Lung microvascular endothelial cell (primary cell): Measurements from ENCODE around the gene SMIM32. TPM values are rescaled to one million over a fixed set of nuclear protein-coding genes. Genes with fewer than 3 reads are reported as not detected.

Experiments
- DNase-seq, 2 donors: peaks; one replicate each; pipeline versions ENCODE4 v3.0.0 to v3.0.0-alpha.2; 2010; ENCODE audit warnings: low read depth in 2 of 2
- total RNA-seq: library from RNA; depleted of rRNA; stranded (reverse); fragments of >200 nt; gene quantifications from 2 replicates; pipeline ENCODE4 v1.2.1, GENCODE V29; 2014

The SMIM32 gene
- total RNA-seq, 1 donor from 2014 or later: not detected

DNA sequence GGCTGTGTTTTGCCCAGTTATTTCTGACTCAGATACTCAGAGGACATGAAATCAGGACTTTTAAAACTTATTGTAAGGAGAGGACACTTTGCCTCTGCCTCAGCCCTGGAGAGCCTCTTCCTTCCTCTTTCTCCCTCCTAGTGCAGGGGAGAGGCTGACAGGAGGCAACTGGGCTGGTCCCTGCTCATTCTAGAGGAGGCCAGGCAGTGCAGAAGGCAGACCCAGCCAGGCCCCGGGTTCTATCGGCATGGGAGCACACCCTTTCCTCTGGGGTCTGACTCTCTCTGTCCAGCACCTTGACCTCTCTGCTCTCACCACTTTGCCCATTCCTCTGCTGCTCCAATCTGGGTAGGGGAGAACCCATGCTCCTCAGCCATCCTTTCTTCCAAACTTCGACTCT lies 16.0 kb upstream of the SMIM32 start:
- no peak for DNase-seq

DNA sequence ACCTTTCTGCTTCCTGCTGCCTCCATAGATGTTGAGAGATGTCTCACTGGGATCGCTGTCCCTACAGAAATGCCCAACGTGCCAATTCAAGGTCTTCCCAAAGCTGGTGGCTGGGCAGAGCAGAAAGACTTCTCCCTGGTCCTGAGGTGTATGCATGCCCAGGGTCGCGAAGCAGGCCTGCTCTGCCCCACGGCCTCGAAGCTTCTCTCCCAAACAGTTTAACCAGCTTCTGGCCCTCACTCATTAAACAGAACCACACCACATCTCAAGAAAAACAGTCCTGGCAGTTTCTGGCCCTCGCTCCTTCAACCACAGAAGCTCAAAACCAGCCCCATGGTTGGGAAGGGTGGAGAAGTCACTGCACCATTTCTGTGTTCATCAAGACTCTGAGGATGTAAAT lies 14.7 kb upstream of the SMIM32 start:
- no peak for DNase-seq

DNA sequence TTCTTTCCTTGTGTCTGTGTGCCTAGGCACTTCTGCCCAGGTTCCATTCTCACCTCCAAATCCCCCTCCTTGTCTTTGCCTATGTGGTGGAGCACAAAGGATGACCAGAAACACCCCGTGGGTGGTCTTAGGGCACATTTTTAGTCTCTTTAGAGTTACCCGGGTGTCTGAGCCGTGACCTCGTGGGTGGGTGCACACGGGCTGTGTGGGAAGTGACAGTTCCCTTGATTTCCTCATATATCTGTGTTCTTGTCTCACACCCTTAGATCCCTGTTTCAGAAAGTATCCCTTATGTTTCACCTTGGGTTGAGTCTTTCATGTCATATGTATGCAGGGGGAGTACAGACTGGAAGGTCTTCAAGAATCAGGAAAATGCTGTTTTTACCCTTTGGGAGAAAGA lies 13.4 kb upstream of the SMIM32 start:
- no peak for DNase-seq

DNA sequence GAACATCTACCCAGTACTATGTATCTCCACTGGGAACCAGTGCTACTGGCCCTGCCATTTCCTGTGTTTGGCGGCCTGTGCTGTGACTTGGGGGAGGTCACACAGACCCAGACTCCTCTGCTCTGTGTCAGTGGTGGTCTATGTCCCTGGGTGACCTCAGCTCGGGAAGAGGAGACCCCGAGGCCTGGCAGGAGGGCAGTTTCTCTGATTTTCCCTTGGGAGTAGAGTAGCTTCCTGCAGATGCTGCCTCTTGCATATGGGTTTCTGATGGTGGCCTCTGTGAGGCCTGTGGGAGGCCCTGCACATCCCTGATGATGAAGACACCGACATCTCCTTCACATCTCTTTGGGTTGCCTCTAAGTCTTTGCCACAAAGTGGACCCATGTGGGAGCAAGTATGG lies 13.0 kb upstream of the SMIM32 start:
- DNase-seq: no peak

DNA sequence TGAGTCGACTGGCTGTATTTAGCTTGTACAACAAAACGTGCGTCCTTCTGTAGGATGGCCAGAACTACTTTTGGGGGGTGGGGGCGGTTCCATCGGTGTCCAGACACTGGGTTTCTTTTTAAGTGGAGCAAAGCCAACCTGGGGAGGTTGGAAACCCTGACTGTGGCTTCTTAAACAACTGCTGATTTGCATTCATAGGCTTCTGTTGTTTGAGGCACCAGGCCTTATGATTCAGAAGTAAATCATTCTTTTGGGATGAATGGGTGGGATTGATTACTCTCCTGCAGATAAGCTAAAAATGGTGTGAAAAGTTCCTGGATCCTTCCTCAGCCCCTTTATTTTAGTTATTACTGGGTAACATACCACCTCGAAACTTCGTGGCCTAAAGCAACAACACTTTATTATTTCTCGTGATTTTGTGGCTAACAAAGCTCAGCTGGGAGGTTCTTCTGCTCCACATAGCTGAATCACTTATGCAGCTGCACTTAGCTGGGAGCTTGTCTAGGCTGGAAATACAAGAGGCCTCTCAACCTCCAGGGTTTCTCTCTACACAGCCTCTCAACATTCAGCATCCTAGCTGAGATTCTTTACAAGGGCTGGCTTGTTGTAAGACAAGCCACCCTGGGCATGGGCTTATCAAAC lies 12.2 kb upstream of the SMIM32 start:
- DNase-seq: no peak

DNA sequence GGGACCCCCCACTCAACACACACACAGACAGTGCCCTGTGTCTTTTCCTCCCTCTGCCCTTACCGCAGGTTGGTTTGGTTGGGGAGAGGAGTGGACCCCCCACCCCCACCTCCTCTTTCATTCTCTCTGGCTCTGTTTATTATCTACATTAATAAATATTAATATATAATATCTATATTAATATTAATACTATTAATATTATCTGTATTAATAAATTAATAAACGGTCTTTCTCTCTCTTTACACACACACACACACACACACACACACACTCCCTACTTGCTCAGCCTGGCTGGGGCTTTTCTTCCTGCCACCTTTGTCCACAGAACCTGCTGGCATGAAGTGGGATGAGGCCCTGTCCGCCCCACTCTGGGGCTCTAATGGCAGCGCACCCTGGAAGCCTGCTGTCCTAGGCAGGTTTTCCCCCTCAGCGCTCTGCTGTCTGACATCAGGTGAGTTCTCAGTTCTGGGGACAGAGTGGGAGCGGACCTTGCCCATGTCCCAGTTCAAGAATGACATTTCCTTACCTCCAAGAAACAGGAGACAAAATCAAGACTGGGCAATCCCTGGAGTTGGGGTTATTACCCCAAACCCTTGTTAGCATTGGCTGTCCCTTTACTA lies 10.5 kb upstream of the SMIM32 start:
- no peak for DNase-seq

DNA sequence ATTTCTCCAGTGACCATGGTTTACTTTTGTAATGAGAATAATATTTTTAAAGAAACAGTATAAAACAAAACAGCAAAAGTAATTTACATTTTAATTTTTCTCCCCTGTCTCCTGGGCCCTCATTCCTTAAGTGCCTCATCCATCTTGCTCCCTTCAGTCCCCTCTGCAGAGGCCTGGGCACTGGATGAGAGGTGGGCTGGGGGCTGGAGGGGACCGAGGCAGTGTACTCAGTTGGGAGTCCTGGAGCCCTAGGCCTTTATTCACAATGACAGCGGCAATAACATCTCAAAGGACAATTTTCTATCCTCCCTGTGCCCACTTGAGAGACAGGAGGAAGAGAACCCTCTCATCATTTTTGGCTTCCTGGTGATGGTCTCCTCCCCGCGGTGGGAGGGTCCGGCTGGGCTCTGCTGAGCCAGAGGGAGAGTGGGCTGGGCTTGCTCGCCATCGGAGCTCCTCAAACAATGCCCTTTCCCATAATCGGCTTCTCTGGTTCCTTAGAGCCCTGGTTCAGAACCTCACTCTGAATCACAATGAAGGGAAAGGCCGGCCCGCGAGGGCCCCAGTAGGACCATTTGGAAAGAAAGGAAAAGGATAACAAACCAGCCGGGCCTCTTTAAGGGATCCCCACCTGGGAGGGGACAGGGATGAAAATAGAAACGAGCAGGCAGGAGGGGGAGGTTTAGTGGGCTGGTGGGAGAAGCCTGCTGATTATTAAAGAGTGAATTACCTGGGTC lies 9.7 kb upstream of the SMIM32 start:
- DNase-seq: no peak

DNA sequence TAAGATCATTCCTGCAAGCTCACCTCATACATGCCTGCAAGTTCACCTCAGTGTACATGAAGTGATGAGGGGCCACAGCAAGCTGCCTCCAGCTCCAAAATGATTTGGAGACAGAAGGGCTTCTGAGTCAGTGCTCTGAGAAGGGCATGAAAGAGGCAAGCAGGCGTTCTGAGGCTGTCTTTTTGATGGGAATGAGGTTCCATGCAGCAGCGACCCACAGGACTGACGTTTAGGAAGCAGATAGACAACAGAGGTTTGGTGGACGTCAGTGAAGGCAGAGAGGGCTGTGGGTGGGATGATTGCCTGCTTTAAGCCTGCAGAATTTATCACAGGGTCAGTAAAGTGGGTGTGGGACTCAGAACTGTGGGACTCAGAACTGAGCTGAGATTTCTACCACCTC lies 8.9 kb upstream of the SMIM32 start:
- no peak for DNase-seq

DNA sequence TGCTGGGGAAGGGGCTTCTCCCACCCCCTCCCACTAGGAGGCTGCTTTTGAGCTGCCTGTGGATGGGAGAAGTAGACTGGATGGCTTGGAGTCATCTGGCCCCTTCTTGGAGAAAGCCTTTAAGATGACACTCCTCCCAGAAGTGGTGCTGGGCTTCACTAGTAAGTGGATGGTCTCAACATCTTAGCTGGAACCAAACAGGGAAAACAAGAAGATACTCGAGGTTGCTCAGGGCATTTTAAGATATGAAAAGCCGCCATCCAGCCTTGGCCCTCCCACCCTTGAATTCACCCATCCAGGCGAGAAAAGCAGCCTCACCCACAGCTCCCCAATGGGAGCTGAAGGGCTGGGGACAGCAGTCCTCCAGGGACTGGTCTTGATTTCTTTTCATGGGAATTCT lies 7.8 kb upstream of the SMIM32 start:
- no peak for DNase-seq

DNA sequence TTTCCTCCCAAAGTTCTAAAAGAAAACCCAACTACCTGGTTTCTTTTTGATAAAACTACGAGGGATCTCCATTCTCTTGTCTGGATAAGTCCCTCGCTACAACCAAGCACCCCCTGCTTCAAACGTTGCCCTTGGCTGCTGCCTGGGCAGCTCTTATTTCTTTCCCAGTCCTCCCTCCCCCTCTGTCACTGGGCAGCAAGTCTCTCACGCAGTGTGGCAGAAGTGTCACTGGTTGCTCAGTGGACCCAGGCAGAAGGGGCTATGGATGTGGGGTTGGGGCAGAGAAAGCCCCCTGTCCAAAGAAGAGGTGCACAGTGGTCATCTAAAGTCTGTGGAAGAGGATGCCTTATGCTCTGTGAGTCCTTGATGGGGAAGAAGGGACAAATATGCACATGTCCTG lies 7.2 kb upstream of the SMIM32 start:
- DNase-seq: no peak

DNA sequence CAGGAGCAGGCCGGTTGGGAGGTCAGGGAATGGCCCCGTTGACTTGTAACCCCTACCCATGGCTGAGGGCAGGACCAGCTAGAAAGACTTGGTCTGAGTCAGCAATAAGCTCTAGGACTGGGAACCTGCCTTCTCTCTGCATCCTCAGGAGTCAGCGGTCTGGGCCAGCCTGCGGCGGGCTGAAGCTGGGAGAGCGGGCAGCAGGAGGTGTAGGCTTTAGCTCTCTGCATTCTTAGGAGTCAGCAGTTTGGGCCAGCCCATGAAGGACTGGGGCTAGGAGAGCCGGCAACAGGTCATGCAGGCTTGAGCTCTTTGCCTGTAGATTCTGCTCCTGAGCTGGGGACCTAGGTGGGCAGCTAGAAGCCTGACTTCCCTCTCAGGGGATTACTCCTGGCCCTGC lies 6.4 kb upstream of the SMIM32 start:
- no peak for DNase-seq

DNA sequence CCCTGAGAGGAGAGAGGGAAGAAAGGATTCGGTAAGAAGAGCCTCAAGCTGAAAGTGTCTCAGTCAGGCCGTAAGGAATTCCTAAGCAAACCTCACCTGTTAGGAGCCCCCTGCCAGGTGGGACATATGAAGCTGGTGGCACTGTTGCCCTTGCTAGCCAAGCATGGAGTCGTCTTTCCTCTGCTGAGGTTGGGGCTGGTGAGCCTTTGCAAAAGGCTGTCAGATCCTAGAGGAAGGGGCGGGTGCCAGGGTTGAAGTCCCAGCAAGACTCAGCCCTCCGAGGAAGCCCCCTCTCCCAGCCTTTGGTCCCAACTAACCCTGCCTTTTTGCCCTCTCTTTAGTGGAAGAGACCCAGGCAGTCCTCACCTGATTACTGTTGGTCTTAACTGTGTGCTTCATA lies 5.5 kb upstream of the SMIM32 start:
- no peak for DNase-seq

DNA sequence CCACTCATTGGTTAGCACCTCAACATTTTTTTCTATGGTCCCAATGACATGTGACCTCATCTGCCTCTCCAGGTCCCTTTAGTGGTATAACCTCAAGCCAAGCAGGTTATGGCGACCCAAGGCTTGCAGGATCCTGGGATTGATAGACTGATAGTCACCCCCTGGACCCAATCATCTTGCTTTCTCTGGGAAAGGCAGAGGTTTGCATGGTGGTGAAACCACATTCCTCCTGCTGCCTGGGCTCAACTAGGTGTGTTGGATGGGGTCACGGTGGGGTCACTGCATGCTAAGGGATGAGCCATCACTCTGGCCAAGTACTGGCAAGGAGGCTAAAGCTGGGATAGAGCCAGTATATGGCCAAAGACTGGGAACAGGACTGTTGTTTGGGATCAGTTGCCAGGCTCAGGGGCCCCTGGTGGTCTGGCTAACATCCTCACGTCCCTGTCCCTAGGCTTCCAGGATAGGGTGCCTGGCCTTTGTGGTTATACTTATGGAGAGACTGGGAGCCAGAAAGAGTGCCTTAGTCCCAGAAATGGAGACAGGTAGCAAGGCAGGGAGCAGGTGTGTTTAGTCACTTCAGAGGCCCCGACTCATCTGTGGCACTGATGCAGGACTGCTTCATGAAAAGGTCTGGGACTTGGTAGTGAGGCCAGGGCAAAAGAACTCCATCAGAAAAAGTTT lies 4.6 kb upstream of the SMIM32 start:
- DNase-seq: no peak

DNA sequence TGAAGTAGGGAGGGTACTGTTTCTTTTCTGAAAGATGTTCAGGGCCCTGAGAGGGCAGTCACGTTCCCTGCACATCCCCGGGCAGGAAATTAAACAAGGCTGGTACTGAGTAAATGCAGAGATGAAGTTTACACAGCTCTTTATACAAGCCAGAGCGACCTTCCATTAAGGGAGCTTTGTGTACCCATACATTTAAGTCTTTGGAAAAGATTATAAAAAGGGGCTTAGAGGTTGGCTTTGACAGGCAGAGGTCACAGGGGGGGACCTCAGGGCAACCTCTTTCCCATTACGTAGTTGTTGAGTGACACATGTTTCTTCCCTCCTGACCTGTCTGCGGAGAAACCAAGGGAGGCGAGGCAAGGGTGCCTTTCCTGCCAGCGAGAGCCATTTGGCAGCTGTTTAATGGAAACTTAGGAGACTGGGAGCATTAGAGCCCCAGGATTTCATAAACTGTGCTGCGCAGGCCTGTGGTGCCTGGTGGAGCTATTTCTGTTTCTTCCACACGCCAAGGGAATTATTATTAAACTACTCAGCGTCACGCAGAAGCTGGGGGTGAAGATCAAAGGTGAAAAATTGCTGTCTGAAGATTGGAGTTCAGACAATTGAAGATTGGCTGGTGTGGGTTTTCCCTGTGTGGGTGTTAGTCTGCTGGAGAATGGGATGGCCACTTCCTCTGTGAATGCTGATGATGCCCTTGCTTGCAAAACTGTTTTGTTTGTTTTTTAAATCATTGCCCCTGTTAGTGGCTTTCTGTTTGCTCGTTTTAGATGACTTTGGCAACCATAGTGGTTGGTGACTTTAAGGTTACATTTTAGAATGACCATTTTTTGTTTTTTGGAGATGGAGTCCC lies 3.2 kb upstream of the SMIM32 start:
- no peak for DNase-seq

DNA sequence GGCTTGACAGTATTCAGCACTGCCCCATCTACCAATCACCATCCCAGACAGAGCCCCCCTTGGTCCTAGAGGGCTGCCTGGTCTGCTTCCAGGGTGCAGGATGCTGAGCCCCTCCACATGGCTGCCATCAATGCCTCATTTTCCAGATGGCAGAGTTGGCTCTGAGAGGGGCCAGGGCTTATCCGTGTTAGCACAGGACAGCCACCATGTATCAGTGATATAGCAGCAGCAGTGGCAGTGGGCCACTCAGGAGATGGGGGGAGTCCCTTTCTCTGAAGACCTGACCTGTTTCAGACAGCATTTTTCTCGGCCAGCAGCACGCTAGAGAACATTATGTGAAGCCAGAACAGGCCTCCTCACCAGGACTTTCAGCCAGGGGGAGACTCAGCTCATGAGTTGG lies 1.6 kb upstream of the SMIM32 start:
- DNase-seq: no peak

DNA sequence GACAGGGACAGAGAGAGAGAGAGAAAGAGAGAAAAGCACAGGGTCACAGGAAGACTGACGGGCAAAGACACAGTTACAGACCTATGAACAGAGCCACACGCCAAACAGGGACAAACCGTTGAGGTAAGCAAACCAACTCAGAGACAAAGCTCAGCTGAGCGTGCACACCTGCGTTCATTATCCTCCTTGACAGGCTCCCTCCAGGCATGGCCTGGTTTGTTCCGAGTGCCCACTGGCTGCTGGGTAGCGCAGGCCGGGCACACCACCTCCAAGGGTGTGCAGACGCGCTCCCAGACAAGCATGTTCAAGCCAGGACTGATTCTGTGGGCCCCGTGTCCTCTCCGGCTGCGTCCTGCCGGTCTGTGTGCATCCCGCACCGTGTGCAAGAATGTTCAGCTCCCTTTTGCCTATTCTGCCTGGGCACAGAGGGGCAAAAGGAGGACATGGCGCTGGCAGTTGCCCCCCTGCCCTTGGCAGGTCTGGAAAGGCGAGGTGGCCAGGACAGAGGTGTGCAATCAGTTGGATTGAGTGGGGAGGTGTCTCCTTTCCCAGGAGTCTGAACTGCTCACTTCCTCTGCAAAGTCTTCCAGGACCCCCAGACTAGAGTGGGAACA lies 467 bp upstream of the SMIM32 start:
- no peak for DNase-seq

DNA sequence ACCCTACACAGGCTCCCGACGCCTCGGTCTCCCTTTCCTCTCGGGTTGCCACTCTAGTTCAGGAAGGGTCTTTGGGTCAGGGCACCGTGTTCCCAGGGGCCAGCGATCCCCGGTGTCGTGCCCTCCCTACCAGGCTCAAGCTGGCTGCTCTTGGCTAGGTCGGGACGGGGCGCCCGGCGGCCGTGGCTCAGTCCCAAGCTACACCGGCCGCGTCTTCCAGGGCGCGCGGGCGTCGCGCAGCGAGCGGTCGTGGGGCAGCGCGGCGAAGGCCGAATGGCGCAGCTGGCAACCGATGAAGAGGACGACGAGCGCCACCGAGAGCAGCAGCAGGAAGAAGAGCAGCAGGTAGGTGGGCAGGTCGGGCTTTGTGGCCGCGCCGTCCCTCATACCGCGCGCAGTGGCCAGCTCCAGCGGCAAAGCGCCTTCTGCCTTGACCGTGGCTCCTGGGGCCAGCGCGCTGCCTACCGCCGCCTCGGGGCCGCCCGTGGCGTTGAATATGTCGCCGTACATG lies 892 bp downstream of the SMIM32 start:
- DNase-seq: peak; percentile 19 to 31

DNA sequence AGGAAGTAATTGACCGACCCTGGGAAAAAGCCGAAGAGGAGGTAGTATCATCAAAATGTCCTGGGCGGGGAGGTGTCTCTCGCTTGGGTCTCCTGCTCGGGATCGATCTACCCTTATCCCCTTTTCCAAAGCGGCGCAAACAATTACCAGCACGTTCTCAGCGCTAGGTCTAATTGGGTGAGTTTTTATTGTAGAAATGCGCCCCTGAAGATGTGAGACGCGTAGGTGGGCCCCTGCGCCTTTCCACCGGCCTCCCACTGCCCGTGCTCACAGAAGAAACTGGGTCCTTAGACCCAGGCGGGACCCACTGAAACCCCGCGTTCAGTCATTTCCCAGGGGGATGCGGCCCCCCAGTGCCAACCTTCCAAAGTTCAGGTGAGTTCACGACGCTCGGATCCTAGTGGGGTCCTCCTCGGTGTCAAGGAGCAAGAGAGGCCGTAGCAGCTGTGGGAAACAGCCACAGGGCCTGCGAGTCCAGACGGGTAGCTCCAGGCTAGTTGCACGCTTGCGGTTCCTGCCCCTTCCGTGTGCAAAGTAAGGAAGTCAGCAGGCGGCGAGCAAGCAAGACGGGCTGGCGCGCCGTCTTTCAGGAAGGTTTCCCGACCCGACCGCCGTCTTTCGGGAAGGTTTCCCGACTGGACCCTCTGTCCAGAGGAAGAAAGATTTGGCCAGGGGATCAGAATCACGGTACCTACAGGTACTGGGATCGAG lies 1.5 kb downstream of the SMIM32 start:
- DNase-seq: peak; percentile 18 to 53

DNA sequence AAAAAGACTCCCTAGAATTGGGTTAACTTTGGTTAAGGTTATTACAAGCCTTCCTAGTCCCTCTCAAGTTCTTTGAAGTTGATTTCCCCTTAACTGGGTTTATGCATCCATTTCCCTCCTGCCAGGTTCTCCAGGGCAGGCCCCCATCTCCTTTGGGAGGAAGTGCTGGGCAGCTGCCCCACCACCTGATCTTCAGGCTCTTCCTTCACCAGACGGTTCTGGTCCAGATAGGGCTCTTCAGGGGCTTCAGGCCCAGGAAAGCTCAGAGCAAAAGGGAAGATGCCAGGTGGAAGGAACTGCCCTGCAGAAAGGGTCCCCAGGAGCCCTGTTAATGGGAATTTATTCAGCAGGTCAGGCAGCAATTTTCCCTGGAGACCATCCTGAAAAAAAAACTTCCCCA lies 2.1 kb downstream of the SMIM32 start:
- DNase-seq: no peak

DNA sequence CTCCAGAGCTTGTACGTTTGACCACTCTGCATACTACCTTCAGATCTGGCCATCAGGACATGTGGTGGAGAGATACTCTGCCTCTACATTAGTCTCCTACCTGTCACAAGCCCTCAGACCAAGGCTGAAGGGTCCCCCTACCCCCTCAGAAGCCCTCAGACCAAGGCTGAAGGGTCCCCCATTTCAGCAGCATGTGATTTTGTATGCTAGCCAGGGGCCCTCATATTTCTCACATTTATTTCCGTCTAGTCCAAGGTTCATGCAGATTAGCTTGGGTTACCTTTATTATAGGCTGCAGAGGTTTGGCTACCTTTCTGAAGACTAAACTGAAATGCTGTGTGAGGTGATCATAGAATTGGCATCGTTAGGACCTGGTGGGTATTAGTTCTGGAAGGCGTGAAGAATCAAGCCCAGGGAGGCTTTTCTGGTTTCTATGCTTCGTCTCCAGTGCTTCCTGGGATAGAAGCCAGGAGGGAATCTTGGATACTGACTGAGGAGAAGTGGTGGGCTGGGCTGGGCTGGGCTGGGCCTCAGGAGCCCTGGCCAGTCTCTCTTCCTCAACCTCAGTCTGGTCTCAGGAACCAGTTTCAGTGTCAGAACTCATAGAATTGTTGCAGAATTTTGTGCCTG lies 2.8 kb downstream of the SMIM32 start:
- no peak for DNase-seq
